Fibroblast of pulmonary artery (primary cell): Measurements from ENCODE around the gene NEDD8.

Source experiments
- DNase-seq: peaks from one replicate; pipeline ENCODE4 v3.0.0-alpha.2; 2010; ENCODE audit warnings: low read depth
- H3K4me3 ChIP-seq: replicated peaks from 2 replicates; pipeline ENCODE4 v1.5.1; 2011; ENCODE audit warnings: low read depth, mild to moderate bottlenecking, control low read depth, low read length, moderate library complexity
- CTCF ChIP-seq: IDR thresholded peaks from 2 replicates; pipeline ENCODE4 v1.5.1; 2011; ENCODE audit warnings: mild to moderate bottlenecking, control low read depth, low read length, inconsistent platforms; ENCODE audit errors: missing control alignments

Gene NEDD8

GRCh38 chr14:24181371-24182077, 50.6 kb downstream of the NEDD8 start:
- TF ChIP-seq CTCF, result no peak
- DNase-seq, result no peak
- no peak overlapping the region for H3K4me3 ChIP-seq

GRCh38 chr14:24179961-24180796, 52.0 kb downstream of the NEDD8 start:
- peak; percentile 88 for DNase-seq
- H3K4me3 ChIP-seq, result no peak overlapping the region
- TF ChIP-seq CTCF, result no peak

GRCh38 chr14:24179294-24179960, 52.7 kb downstream of the NEDD8 start:
- no peak overlapping the region for H3K4me3 ChIP-seq
- TF ChIP-seq CTCF, result no peak
- DNase-seq, result no peak

GRCh38 chr14:24178399-24179178, 53.6 kb downstream of the NEDD8 start:
- no peak for TF ChIP-seq CTCF
- no peak overlapping the region for H3K4me3 ChIP-seq
- no peak for DNase-seq

- no peak for DNase-seq
- no peak for TF ChIP-seq CTCF
- H3K4me3 ChIP-seq, result no peak overlapping the region
Observed at GRCh38 chr14:24177891-24178290, 54.3 kb downstream of the NEDD8 start.

- no peak overlapping the region for H3K4me3 ChIP-seq
- DNase-seq, result no peak
- TF ChIP-seq CTCF, result no peak
Observed at GRCh38 chr14:24177041-24177825, 54.9 kb downstream of the NEDD8 start.
